Activated CD4-positive, CD25-positive, alpha-beta regulatory T cell treated with anti-CD3 and anti-CD28 coated beads, Interleukin-2, amount 50 U/mL, for 72 hours (primary cell): ENCODE data around the gene UCK2.
"Not testable (repeated sequence)": the region's sequence is repeated elsewhere in the genome, so short reads cannot be mapped to it uniquely, and the experiment has no call there.

ENCODE experiments used
- DNase-seq: peaks from one replicate; pipeline ENCODE4 v3.0.0; 2021

Gene UCK2

DNA sequence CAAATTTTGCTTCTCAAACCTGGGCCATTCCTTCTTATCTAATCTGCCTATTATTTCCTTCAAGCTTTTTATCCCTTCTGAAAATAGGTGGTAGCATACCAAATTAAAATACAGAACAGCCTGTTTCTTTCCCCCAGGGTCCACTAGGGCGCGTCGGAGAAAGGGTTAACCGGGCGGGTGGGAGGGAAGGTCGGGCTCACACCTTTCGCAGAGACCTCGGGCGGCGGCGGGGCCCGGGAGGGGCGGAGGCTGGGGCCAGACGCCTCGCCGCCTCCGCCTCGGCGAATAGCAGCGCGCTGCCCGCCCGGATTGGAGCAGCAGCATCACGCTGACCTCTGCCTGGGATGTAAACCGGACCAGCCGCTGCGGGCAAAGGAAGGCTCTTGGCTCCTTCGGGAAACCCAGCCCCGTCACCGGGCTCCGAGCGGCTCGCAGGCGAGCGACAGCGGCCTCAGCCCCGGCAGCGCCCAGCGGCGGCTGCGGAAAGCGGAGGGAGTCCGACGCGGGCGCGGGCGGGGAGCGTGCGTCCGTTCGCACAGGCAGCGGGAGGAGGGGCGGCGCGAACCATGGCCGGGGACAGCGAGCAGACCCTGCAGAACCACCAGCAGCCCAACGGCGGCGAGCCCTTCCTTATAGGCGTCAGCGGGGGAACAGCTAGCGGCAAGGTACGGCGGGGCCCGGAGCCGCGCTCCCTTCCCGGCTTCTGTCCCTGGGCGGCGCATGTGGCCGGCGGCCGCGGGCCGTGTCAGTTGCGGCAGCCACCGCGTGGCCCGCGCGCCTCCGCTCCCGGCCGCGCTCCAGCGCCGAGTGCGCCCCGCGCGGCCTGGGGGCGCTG lies at the start of gene UCK2:
Gene UCK2, plus strand, starts transcription at position 347 of the 835 bp plus-strand sequence. Its CDS starts 220 bp downstream, at position 567.
- DNase-seq, result peak; percentile 75

GRCh38 chr1:165778197-165778596 lies 49.2 kb upstream of the UCK2 start:
- not testable (repeated sequence) for DNase-seq

DNA sequence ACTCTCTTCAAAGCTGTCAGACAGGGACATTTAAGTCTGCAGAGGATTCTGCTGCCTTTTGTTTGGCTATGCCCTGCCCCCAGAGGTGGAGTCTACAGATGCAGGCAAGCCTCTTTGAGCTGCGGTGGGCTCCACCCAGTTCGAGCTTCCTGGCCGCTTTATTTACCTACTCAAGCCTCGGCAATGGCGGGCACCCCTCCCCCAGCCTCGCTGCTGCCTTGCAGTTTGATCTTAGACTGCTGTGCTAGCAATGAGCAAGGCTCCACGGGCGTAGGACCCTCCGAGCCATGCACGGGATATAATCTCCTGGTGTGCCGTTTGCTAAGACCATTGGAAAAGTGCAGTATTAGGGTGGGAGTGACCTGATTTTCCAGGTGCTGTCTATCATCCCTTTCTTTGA lies 43.9 kb upstream of the UCK2 start:
- not testable (repeated sequence) for DNase-seq

DNA sequence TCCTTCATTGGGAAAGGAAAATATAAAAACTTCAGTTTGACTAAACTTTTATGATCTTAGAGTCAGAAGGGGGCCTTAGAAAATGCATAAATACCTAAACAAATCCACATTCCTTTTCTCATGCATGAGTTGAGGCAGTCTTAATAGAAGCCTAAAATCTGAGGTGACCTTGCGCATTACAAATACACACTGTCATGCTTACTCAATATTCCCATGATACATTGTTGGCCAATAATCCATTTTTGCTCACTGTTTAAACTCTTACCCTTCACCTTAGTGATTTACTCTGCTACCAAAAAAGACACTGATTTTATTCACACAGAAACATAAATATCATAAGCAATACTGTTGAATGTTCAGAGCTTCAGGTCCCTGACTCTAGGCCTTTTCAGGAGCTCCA lies 39.7 kb upstream of the UCK2 start:
- no peak for DNase-seq

DNA sequence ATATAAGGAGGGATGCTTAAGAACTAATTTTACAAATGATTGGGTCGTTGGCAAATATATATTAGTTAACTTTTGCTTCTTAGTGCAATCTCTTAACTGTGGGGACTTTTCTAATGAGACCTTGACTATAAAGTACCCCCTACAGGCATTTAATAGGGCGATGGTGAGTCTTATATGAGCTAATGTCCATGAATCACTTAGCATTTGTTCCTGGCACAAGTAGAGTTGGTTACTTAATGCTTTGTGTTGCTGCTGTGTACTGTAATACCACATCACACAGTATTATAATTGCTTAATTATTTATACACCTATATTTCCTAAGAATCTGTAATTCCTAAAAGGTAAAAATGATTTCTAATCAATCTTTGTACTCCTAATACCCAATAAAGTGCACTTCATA lies 33.5 kb upstream of the UCK2 start:
- DNase-seq, result no peak

- no peak for DNase-seq
Observed at GRCh38 chr1:165795894-165796293, 31.5 kb upstream of the UCK2 start.

- DNase-seq, result no peak
Observed at GRCh38 chr1:165799387-165799786, 28.0 kb upstream of the UCK2 start.

DNA sequence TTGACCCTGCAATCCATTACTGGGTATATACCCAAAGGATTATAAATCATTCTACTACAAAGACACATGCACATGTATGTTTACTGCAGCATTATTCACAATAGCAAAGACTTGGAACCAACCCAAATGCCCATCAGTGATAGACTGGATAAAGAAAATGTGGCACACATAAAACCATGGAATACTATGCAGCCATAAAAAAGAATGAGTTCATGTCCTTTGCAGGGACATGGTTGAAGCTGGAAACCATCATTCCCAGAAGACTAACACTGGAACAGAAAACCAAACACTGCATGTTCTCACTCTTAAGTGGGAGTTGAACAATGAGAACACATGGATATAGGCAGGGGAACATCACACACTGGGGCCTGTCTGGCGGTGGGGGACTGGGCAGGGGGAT lies 22.9 kb upstream of the UCK2 start:
- DNase-seq, result not testable (repeated sequence)

DNA sequence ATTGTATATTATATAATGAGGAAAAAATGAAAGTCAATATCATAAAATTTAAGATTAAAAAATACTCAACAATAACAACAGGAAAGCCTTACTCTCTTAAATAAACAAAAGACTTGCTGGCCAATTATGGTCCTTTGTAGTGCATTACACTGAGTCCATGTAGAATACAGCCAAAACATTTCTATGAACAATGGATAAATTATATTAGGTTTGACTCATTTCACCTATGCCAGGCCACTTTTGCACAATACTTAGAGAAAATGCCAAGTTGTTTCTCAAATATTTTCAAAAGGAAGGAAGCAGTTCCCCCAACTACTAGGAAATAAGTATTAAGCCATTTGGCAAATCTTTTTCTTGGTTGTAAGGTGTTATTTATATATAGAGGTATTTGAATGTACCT lies 19.8 kb upstream of the UCK2 start:
- DNase-seq, result no peak

DNA sequence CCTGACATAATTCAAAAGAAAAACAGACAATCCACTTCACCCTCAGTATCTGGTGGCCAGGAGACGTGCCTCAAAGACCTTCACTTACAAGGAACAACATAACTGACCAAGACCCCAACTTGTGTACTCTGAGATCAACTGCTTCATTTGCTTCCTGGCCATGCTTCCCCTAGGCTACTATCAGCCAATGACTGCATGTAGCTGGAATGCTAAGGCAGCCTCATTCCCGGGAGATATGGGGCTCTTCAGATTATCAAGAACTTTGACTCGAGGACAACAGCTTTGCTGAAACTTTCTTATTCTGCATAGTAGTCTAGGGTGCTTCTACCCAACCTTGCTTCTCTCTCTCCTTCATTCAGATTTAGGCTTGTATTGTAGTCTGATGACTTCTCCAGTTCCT lies 11.7 kb upstream of the UCK2 start:
- no peak for DNase-seq

DNA sequence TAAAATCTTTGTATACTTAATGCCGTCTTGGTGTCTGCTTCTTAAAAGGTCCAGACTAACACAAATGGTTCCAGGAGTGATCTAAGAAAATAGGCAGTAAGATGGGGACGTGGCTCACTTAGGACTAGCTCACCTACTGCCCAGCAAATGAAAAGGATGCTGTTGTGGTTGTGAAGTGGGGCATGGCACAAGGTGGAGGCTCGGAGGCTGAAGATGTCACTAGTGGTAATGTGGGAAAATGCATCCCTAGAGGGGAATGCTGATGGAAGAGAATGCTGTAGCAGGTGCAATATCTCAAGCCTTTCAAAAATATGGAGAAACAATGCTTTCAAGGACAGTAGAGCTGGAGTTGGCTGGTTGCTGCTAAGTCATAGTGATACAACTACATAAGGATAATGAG lies 11.3 kb upstream of the UCK2 start:
- no peak for DNase-seq

GRCh38 chr1:165816826-165817497 lies 10.5 kb upstream of the UCK2 start:
- DNase-seq, result no peak

DNA sequence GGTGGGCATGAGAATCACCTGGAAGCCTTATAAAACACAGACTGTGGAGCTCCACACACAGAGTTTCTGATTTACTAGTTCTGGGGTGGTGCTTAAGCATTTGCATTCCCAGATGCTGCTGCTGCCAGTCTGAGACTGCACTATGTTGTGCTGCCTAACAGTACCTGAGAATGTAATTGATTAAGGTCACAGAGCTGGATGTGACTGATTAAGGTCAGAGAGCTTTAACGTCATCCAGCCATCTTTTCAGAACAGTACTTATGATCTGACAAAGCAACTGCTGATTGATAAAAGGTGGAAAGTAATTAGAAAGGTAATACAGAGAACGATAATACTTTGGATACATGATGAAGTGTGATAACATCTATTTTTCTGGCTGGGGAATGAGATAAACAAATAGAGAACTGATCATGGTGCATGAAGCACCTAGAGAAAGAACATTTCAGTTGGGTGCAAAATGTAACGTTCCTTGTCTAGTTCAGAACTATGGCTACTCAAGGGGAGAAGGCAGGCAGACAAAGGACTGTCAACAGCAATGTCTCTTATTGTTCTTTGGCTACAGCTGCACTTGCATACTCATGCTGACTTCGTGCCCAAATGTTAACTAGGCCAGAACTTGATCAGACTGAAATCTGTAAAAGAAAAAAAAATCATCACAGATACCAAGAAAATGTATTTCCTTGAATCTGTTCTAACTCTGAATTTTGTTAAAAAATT lies 3.7 kb upstream of the UCK2 start:
- no peak for DNase-seq

GRCh38 chr1:165824269-165824643 lies 3.2 kb upstream of the UCK2 start:
- DNase-seq, result no peak

DNA sequence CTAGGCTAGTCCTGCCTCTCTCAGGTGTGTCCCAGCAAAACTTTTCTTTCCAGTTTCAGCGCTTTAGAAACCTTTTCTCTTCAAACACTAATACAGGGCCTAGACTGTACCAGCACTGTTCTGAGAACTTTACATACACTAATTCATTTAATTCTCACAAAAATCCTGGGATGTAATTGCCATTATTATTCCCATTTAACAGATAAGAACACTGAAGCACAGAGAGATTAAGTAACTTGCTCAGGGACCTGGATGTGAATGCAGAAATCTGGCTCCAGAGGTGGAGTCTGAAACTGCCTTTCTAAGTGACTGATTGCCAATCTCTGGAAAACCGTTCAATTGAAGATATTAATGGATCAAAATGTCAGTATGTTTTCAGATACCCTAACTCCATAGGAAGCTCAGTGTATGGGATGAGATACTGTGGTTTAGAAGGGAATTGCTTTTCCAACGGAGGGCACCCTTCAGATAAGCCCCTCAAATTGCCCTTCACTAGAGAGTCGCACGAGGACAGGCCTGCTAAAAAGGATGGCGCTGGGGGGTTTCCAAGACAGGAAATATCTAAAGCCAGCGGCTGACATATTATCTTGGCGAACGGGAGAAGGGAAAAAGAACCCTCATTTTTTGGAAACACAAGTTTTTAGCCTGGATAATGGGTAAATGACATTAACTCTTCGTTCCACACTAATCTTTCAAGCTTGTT lies 698 bp upstream of the UCK2 start:
- no peak for DNase-seq

GRCh38 chr1:165828103-165828668 lies 772 bp downstream of the UCK2 start:
- peak; percentile 60 for DNase-seq

DNA sequence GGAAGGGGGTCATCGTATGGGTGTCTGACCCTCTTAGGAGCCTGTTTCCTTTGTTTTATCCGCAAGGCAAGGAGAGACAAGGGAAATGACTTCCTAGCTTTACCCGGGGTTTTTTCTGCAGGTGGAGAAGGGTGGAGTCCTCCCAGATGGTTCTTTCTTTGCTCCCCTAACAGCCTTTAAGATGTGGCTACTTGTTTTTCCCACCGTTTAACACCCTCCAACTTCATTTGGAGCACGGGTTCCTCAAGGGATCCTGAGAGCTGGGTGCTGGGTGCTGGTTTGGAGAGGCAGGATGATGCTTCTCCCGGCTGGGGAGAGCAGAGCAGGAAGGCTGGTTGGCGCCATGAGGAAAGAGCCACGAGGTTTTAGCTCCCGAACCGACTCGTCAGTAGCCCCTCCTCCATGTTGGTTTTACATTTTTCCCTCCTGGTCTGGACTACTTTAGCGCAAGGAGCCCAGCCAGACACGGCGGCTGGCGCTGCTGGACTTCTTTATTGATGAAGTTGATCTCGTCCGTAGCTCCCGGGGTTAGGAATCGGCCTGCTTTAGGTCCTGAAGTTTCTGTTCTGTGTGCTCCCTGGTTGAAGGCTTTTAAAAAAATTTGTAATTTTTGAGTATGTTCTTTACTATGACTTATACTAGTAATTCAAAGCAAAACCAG lies 1.4 kb downstream of the UCK2 start:
- peak; percentile 30 for DNase-seq

- no peak for DNase-seq
Observed at GRCh38 chr1:165829888-165830287, 2.5 kb downstream of the UCK2 start.

- DNase-seq, result no peak
Observed at GRCh38 chr1:165831146-165831545, 3.7 kb downstream of the UCK2 start.

DNA sequence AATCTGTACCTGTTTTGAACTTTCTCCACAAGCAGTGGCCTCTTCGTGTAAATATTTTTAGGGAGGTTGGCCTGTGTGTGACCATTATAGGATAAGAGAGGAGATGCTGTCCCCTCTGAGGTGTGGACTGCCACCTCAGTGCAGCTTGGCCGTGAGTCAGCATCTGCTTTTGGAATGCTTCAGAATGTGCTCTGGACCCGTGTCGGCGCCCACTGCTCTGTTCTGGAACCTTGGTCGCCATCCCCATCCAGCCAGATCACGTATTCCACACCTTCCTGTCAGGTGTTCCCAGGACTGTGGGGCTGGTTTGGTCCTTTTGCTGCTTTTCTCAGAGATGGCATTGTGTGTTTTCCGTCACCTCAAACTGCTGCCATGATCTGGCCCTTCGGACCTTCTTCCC lies 5.5 kb downstream of the UCK2 start:
- DNase-seq, result no peak

DNA sequence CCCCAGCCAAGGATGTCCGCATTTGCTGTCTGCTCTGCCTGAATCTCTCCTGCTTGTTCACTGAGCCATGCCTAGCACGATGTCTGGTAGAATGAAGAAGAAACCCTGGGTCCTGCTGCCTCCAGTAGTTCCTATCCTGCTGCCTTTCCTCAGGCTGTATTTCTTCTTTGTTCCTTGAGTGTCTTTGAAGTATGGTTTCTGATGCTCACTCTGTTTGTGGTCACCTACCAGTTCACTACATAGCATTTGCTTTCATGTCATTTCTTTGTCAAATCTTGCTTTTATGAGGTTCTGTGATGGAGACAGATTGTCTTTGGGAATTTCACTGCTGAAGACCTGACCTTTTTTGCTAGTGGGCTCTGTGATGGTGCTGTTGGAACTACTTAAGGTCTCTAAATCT lies 5.9 kb downstream of the UCK2 start:
- no peak for DNase-seq

- no peak for DNase-seq
Observed at GRCh38 chr1:165834229-165834628, 6.8 kb downstream of the UCK2 start.
